H9 (cell line): ENCODE results near the gene CFAP90. TPM values are rescaled to one million over a fixed set of nuclear protein-coding genes. Genes with fewer than 3 reads are reported as not detected.
A peak's percentile ranks its signal among the peaks of the same experiment; 100 is the strongest.

Source experiments
- DNase-seq: peaks from one replicate; pipeline ENCODE4 v3.0.0-alpha.2; 2017
- H2AFZ ChIP-seq: one replicate; pipeline ENCODE4 v1.6.1; 2013; ENCODE audit warnings: mild to moderate bottlenecking, low read length, control low read depth, moderate library complexity
- H2AK5ac ChIP-seq: 2 replicates; pipeline ENCODE4 v1.6.1; 2013; ENCODE audit warnings: low read length, control low read depth, mixed read lengths; ENCODE audit not compliant: insufficient read length
- H2BK120ac ChIP-seq: one replicate; pipeline ENCODE4 v1.6.1; 2013; ENCODE audit warnings: low read depth, mild to moderate bottlenecking, low read length, control low read depth, inconsistent platforms; ENCODE audit not compliant: poor library complexity, severe bottlenecking
- H2BK12ac ChIP-seq: 2 replicates; pipeline ENCODE4 v1.6.1; 2013; ENCODE audit warnings: low read length, control low read depth, mixed read lengths, low read depth; ENCODE audit not compliant: insufficient read length
- H2BK15ac ChIP-seq: 2 replicates; pipeline ENCODE4 v1.6.1; 2013; ENCODE audit warnings: low read depth, low read length, control low read depth
- H2BK20ac ChIP-seq: one replicate; pipeline ENCODE4 v1.6.1; 2013; ENCODE audit warnings: low read depth, mild to moderate bottlenecking, low read length, control low read depth, inconsistent platforms; ENCODE audit not compliant: poor library complexity, severe bottlenecking
- H2BK5ac ChIP-seq: 2 replicates; pipeline ENCODE4 v1.6.1; 2013; ENCODE audit warnings: low read length, control low read depth, mixed read lengths; ENCODE audit not compliant: insufficient read length
- H3K14ac ChIP-seq: 2 replicates; pipeline ENCODE4 v1.6.1; 2013; ENCODE audit warnings: low read length, control low read depth; ENCODE audit not compliant: insufficient read depth
- H3K18ac ChIP-seq: 2 replicates; pipeline ENCODE4 v1.6.1; 2013; ENCODE audit warnings: low read depth, mild to moderate bottlenecking, mixed read lengths, low read length, control low read depth; ENCODE audit not compliant: insufficient read length
- H3K23ac ChIP-seq: 2 replicates; pipeline ENCODE4 v1.6.1; 2013; ENCODE audit warnings: low read length, control low read depth, mixed read lengths, low read depth; ENCODE audit not compliant: insufficient read length
- H3K23me2 ChIP-seq: 2 replicates; pipeline ENCODE4 v1.6.1; 2013; ENCODE audit warnings: low read depth, mild to moderate bottlenecking, mixed read lengths, low read length, control low read depth; ENCODE audit not compliant: insufficient read length, poor library complexity, severe bottlenecking
- H3K27ac ChIP-seq: 2 replicates; pipeline ENCODE4 v1.5.1; 2013; ENCODE audit warnings: low read length, control low read depth, mixed read lengths, low read depth; ENCODE audit not compliant: insufficient read length
- H3K27me3 ChIP-seq: 2 replicates; pipeline ENCODE4 v1.6.1; 2013; ENCODE audit warnings: low read length, control low read depth, inconsistent platforms; ENCODE audit not compliant: insufficient read depth
- H3K4ac ChIP-seq: 2 replicates; pipeline ENCODE4 v1.6.1; 2013; ENCODE audit warnings: low read depth, mild to moderate bottlenecking, control low read depth, inconsistent platforms, low read length, moderate library complexity
- H3K4me1 ChIP-seq: 2 replicates; pipeline ENCODE4 v1.6.1; 2013; ENCODE audit warnings: low read length, control low read depth, inconsistent platforms; ENCODE audit not compliant: insufficient read depth
- H3K4me2 ChIP-seq: 2 replicates; pipeline ENCODE4 v1.6.1; 2013; ENCODE audit warnings: low read length, control low read depth, mixed read lengths; ENCODE audit not compliant: insufficient read length, insufficient read depth
- H3K56ac ChIP-seq: 2 replicates; pipeline ENCODE4 v1.6.1; 2013; ENCODE audit warnings: low read depth, mild to moderate bottlenecking, mixed read lengths, low read length, control low read depth; ENCODE audit not compliant: insufficient read length
- H3K79me1 ChIP-seq: 2 replicates; pipeline ENCODE4 v1.6.1; 2013; ENCODE audit warnings: low read depth, mild to moderate bottlenecking, moderate library complexity, low read length, control low read depth, inconsistent platforms; ENCODE audit not compliant: insufficient read depth, poor library complexity, severe bottlenecking
- H3K79me2 ChIP-seq: 2 replicates; pipeline ENCODE4 v1.6.1; 2013; ENCODE audit warnings: low read length, control low read depth, inconsistent platforms; ENCODE audit not compliant: insufficient read depth
- H3K9ac ChIP-seq: 2 replicates; pipeline ENCODE4 v1.6.1; 2013; ENCODE audit warnings: low read length, control low read depth, mixed read lengths; ENCODE audit not compliant: insufficient read length; ENCODE audit errors: extremely low read depth
- H3K9me3 ChIP-seq: one replicate; pipeline ENCODE4 v1.6.1; 2013; ENCODE audit warnings: low read depth, low read length, inconsistent platforms; ENCODE audit not compliant: control insufficient read depth
- H3T11ph ChIP-seq: one replicate; pipeline ENCODE4 v1.6.1; 2013; ENCODE audit warnings: mild to moderate bottlenecking, low read length, control low read depth, inconsistent platforms
- H4K20me1 ChIP-seq: one replicate; pipeline ENCODE4 v1.6.1; 2013; ENCODE audit not compliant: control insufficient read depth, insufficient read length, insufficient read depth
- H4K5ac ChIP-seq: 2 replicates; pipeline ENCODE4 v1.6.1; 2013; ENCODE audit warnings: low read depth, mild to moderate bottlenecking, mixed read lengths, low read length, control low read depth; ENCODE audit not compliant: insufficient read length
- H4K8ac ChIP-seq: replicated peaks from 2 replicates; pipeline ENCODE4 v1.6.1; 2013; ENCODE audit warnings: low read length, control low read depth, mixed read lengths, low read depth; ENCODE audit not compliant: insufficient read length
- H4K91ac ChIP-seq: 2 replicates; pipeline ENCODE4 v1.6.1; 2013; ENCODE audit warnings: low read depth, mild to moderate bottlenecking, moderate library complexity, mixed read lengths, low read length, control low read depth; ENCODE audit not compliant: insufficient read length
- H3K27ac Mint-ChIP-seq, 3 experiments: 2 replicates in 2 of 3; 3 replicates in 1 of 3; pipeline ENCODE4 v1.8.0; 2020 to 2021; ENCODE audit warnings: mixed read lengths in 3 of 3, mild to moderate bottlenecking in 1 of 3, moderate library complexity in 1 of 3
- H3K27me3 Mint-ChIP-seq: 2 replicates; pipeline ENCODE4 v1.8.0; 2021; ENCODE audit warnings: low read depth, mild to moderate bottlenecking, moderate library complexity, mixed read lengths
- H3K36me3 Mint-ChIP-seq, 3 experiments: 2 replicates in 2 of 3; 3 replicates in 1 of 3; pipeline ENCODE4 v1.8.0; 2020 to 2021; ENCODE audit warnings: low read depth in 3 of 3, mixed read lengths in 3 of 3; ENCODE audit not compliant: insufficient read depth in 1 of 3
- H3K4me1 Mint-ChIP-seq, 2 experiments: 2 replicates each; pipeline ENCODE4 v1.8.0; 2020; ENCODE audit warnings: mixed read lengths in 2 of 2
- H3K4me3 Mint-ChIP-seq, 2 experiments: 2 replicates in 1 of 2; 3 replicates in 1 of 2; pipeline ENCODE4 v1.8.0; 2020 to 2021; ENCODE audit warnings: mild to moderate bottlenecking in 2 of 2, mixed read lengths in 2 of 2, moderate library complexity in 1 of 2
- H3K9me3 Mint-ChIP-seq, 2 experiments: 2 replicates in 1 of 2; 3 replicates in 1 of 2; pipeline ENCODE4 v1.8.0; 2020; ENCODE audit warnings: mild to moderate bottlenecking in 2 of 2, mixed read lengths in 2 of 2, moderate library complexity in 1 of 2
- WGBS: extraction: QIAGEN DNeasy Blood & Tissue Kit; methylation state at CpG from one replicate; pipeline ENCODE4 v1.1.7; 2013; ENCODE audit warnings: missing lambda C conversion rate, low lambda C conversion rate, mixed read lengths; ENCODE audit not compliant: insufficient read length; ENCODE audit errors: extremely low coverage; 5-methylcytosine and 5-hydroxymethylcytosine counted together
- total RNA-seq: library from RNA; stranded (reverse); gene quantifications from 2 replicates; pipeline ENCODE4 v1.2.1, GENCODE V29; 2021
- TF ChIP-seq, protein P1 (sequence below): fragments of 200-600 bp; sonication (generic); conservative IDR thresholded peaks from 3 replicates; pipeline ENCODE4 v1.8.0; 2021; ENCODE audit warnings: antibody characterized with exemption, mild to moderate bottlenecking

CFAP90 gene
- total RNA-seq, 1 experiment from 2014 or later, result 0.44 TPM

GRCh38 chr5:7781899-7782298 is 69.0 kb downstream of the CFAP90 start:
- H3K4me2 ChIP-seq, result no peak overlapping the region
- H2BK15ac ChIP-seq, result no peak overlapping the region
- Mint-ChIP-seq H3K27ac (0 out of 7 replicates have a peak overlapping the region, but pooled peaks of 1 of the 3 experiments have one; percentile 25), H3K9me3 (no peaks in the 10 kb centered on the region), H3K27me3 (no peaks in the 10 kb centered on the region), H3K4me1 (peaks cover 33 to 39% of the 10 kb centered on the region in 2 experiments), H3K36me3 (peaks cover 0 to 11% (median 0%) of the 10 kb centered on the region in 3 experiments; a peak in 3 of 7 replicates), H3K4me3 (no peak overlapping the region)
- no peaks in the 10 kb centered on the region for H3K79me1 ChIP-seq
- no peaks in the 10 kb centered on the region for H4K20me1 ChIP-seq
- H3K9ac ChIP-seq, result no peak overlapping the region
- H4K8ac ChIP-seq, result no peak overlapping the region
- no peak overlapping the region for H2AFZ ChIP-seq
- H2BK120ac ChIP-seq, result no peak overlapping the region
- no peak overlapping the region for H2AK5ac ChIP-seq
- H3K4ac ChIP-seq, result no peak overlapping the region
- no peak overlapping the region for H3K27ac ChIP-seq
- no peak overlapping the region for H2BK12ac ChIP-seq
- no peaks in the 10 kb centered on the region for H3K23me2 ChIP-seq
- H3K23ac ChIP-seq, result no peak overlapping the region
- no peak overlapping the region for H3K56ac ChIP-seq
- no peaks in the 10 kb centered on the region for H3K27me3 ChIP-seq
- H2BK5ac ChIP-seq, result no peak overlapping the region
- TF ChIP-seq, protein P1, sequence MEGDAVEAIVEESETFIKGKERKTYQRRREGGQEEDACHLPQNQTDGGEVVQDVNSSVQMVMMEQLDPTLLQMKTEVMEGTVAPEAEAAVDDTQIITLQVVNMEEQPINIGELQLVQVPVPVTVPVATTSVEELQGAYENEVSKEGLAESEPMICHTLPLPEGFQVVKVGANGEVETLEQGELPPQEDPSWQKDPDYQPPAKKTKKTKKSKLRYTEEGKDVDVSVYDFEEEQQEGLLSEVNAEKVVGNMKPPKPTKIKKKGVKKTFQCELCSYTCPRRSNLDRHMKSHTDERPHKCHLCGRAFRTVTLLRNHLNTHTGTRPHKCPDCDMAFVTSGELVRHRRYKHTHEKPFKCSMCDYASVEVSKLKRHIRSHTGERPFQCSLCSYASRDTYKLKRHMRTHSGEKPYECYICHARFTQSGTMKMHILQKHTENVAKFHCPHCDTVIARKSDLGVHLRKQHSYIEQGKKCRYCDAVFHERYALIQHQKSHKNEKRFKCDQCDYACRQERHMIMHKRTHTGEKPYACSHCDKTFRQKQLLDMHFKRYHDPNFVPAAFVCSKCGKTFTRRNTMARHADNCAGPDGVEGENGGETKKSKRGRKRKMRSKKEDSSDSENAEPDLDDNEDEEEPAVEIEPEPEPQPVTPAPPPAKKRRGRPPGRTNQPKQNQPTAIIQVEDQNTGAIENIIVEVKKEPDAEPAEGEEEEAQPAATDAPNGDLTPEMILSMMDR, result no peak
- DNase-seq, result no peak
- no CpG with 5 or more reads among the region's 3 CpGs for WGBS
- H3K79me2 ChIP-seq, result no peaks in the 10 kb centered on the region
- H4K5ac ChIP-seq, result no peak overlapping the region
- H3T11ph ChIP-seq, result no peak overlapping the region
- no peak overlapping the region for H3K14ac ChIP-seq
- no peak overlapping the region for H2BK20ac ChIP-seq
- peaks cover 12% of the 10 kb centered on the region; the same call in 1 of the 2 replicates for H3K4me1 ChIP-seq
- no peak overlapping the region for H3K18ac ChIP-seq
- no peak overlapping the region for H4K91ac ChIP-seq
- H3K9me3 ChIP-seq, result no peaks in the 10 kb centered on the region

Other genes starting within 250 kb of the CFAP90 start
- 15.0 and 16.3 TPM in 2 replicates for gene FASTKD3, start 17.9 kb upstream of the CFAP90 start, total RNA-seq
- 66.0 and 69.6 TPM in 2 replicates for gene MTRR, start 18.0 kb upstream of the CFAP90 start, total RNA-seq